Measurements from ENCODE around the gene FYB1. TPM values are rescaled to one million over a fixed set of nuclear protein-coding genes. Genes with fewer than 3 reads are reported as not detected.

The FYB1 gene
- total and polyA plus RNA-seq, 2 experiments from 2014 or later = 1.1 to 2.4 TPM

- Histone ChIP-seq H3K9me3 (ENCODE audit: low read depth) (no peaks in the 10 kb centered on the region), H3K4me1 (ENCODE audit: insufficient read depth) (no peaks in the 10 kb centered on the region), H3K27ac (no peak overlapping the region), H3K27me3 (no peaks in the 10 kb centered on the region), H2AFZ (no peak overlapping the region), H3K36me3 (replicated peaks; ENCODE audit: insufficient read depth, low read depth) (no peaks in the 10 kb centered on the region), H3K79me2 (no peaks in the 10 kb centered on the region), H4K20me1 (ENCODE audit: insufficient read depth, poor library complexity, severe bottlenecking) (no peaks in the 10 kb centered on the region), H3K9me2 (replicated peaks; ENCODE audit: insufficient read depth) (no peaks in the 10 kb centered on the region), H3K4me2 (no peak overlapping the region), H3K4me3 (no peak overlapping the region)
- WGBS (ENCODE audit: low lambda C conversion rate, missing lambda C conversion rate) = 96% methylated on average over 5 of the region's 5 CpGs
- TF ChIP-seq CTCF (IDR thresholded peaks at IDR 0.05; ENCODE audit: poor library complexity) (no peak), EZH2 (IDR thresholded peaks at IDR 0.05; ENCODE audit: borderline replicate concordance) (no peak), EZH2phosphoT487 (IDR thresholded peaks at IDR 0.05; ENCODE audit: low read depth, severe bottlenecking, unreplicated experiment) (no peak)
- no peak for DNase-seq (ENCODE audit: low spot score)
Observed at GRCh38 chr5:39175273-39175955, 43.9 kb downstream of the FYB1 start.

- Histone ChIP-seq H3K36me3 (replicated peaks; ENCODE audit: insufficient read depth, low read depth) (no peaks in the 10 kb centered on the region), H3K27ac (no peak overlapping the region), H3K27me3 (no peaks in the 10 kb centered on the region), H3K4me3 (no peak overlapping the region), H2AFZ (no peak overlapping the region), H4K20me1 (ENCODE audit: insufficient read depth, poor library complexity, severe bottlenecking) (no peaks in the 10 kb centered on the region), H3K9me3 (ENCODE audit: low read depth) (no peaks in the 10 kb centered on the region), H3K79me2 (no peaks in the 10 kb centered on the region), H3K4me2 (no peak overlapping the region), H3K9me2 (replicated peaks; ENCODE audit: insufficient read depth) (no peaks in the 10 kb centered on the region), H3K4me1 (ENCODE audit: insufficient read depth) (no peaks in the 10 kb centered on the region)
- WGBS (ENCODE audit: low lambda C conversion rate, missing lambda C conversion rate) = 79% methylated on average over 3 of the region's 3 CpGs
- no peak for DNase-seq (ENCODE audit: low spot score)
- TF ChIP-seq CTCF (IDR thresholded peaks at IDR 0.05; ENCODE audit: poor library complexity) (no peak), EZH2phosphoT487 (IDR thresholded peaks at IDR 0.05; ENCODE audit: low read depth, severe bottlenecking, unreplicated experiment) (no peak), EZH2 (IDR thresholded peaks at IDR 0.05; ENCODE audit: borderline replicate concordance) (no peak)
Observed at GRCh38 chr5:39173069-39173468, 46.3 kb downstream of the FYB1 start.

- no peak for DNase-seq (ENCODE audit: low spot score)
- no peaks in the 10 kb centered on the region for H3K9me2 ChIP-seq (replicated peaks; ENCODE audit: insufficient read depth)
- H3K79me2 ChIP-seq = no peaks in the 10 kb centered on the region
- H3K36me3 ChIP-seq (replicated peaks; ENCODE audit: insufficient read depth, low read depth) = no peaks in the 10 kb centered on the region
- no peak overlapping the region for H3K27ac ChIP-seq
- H4K20me1 ChIP-seq (ENCODE audit: insufficient read depth, poor library complexity, severe bottlenecking) = no peaks in the 10 kb centered on the region
- no peak overlapping the region for H2AFZ ChIP-seq
- 84% methylated on average over 2 of the region's 2 CpGs for WGBS (ENCODE audit: low lambda C conversion rate, missing lambda C conversion rate)
- H3K4me3 ChIP-seq = no peak overlapping the region
- peaks cover under 1% of the 10 kb centered on the region for H3K4me1 ChIP-seq (ENCODE audit: insufficient read depth)
- H3K4me2 ChIP-seq = no peak overlapping the region
- H3K27me3 ChIP-seq = no peaks in the 10 kb centered on the region
- TF ChIP-seq EZH2 (IDR thresholded peaks at IDR 0.05; ENCODE audit: borderline replicate concordance) = no peak
- TF ChIP-seq EZH2phosphoT487 (IDR thresholded peaks at IDR 0.05; ENCODE audit: low read depth, severe bottlenecking, unreplicated experiment) = no peak
- TF ChIP-seq CTCF (IDR thresholded peaks at IDR 0.05; ENCODE audit: poor library complexity) = no peak
- H3K9me3 ChIP-seq (ENCODE audit: low read depth) = no peaks in the 10 kb centered on the region
Observed at GRCh38 chr5:39172593-39172992, 46.8 kb downstream of the FYB1 start.
